Endothelial cell of umbilical vein (primary cell): ENCODE data around the gene CAMSAP1. TPM values are rescaled to one million over a fixed set of nuclear protein-coding genes. Genes with fewer than 3 reads are reported as not detected.

Experiments used
- BruUV-seq: library from RNA; stranded (reverse); fragments of 400-500 nt; replicated peaks from 2 replicates; lab custom pipeline; 2021; lab: Mats Ljungman, UMichigan
- CTCF ChIA-PET: fragments of 300-600, 350-600 bp; sonication (Branson Sonifier 250); formaldehyde crosslinking; loops from one replicate; lab custom pipeline; 2021; ENCODE audit warnings: antibody characterized with exemption, inconsistent platforms; lab: Charles Lee
- POLR2A ChIA-PET: fragments of 300-600, 350-600 bp; sonication (Branson Sonifier 250); formaldehyde crosslinking; loops from one replicate; lab custom pipeline; 2021; ENCODE audit warnings: antibody characterized with exemption, inconsistent platforms; lab: Charles Lee
- DNase-seq: peaks from one replicate; pipeline ENCODE4 v3.0.0-alpha.2; 2011; ENCODE audit warnings: low read depth, low spot score
- FAIRE-seq: peaks from 2 replicates; lab custom pipeline; 2011; peaks lifted over from hg19 to GRCh38; lab: Jason Lieb, UNC
- H2AFZ ChIP-seq: 2 replicates; pipeline ENCODE4 v1.6.0; 2012; ENCODE audit warnings: low read depth, low read length, control low read depth, inconsistent platforms
- H3K27ac ChIP-seq: 2 replicates; pipeline ENCODE4 v1.5.1; 2011; ENCODE audit warnings: low read depth, mild to moderate bottlenecking, control low read depth, low read length, moderate library complexity; ENCODE audit not compliant: insufficient read depth
- H3K27me3 ChIP-seq, 2 experiments: 2 replicates each; pipeline versions ENCODE4 v1.6.0 to v1.6.1; 2011; ENCODE audit warnings: low read length in 2 of 2, mixed read lengths in 1 of 2; ENCODE audit not compliant: control insufficient read depth in 2 of 2, insufficient read depth in 2 of 2
- H3K36me3 ChIP-seq, 2 experiments: 2 replicates in 1 of 2; 3 replicates in 1 of 2; pipeline ENCODE4 v1.5.1; 2011; ENCODE audit warnings: low read length in 2 of 2, mild to moderate bottlenecking in 1 of 2, moderate library complexity in 1 of 2; ENCODE audit not compliant: control insufficient read depth in 2 of 2, insufficient read depth in 2 of 2; ENCODE audit errors: extremely low read depth in 1 of 2
- H3K4me1 ChIP-seq: 3 replicates; pipeline ENCODE4 v1.5.1; 2011; ENCODE audit warnings: mild to moderate bottlenecking, low read length; ENCODE audit not compliant: control insufficient read depth, insufficient read depth; ENCODE audit errors: extremely low read depth
- H3K4me2 ChIP-seq: 2 replicates; pipeline ENCODE4 v1.6.1; 2011; ENCODE audit warnings: low read length, control low read depth, mixed read lengths; ENCODE audit not compliant: insufficient read depth
- H3K4me3 ChIP-seq, 3 experiments: fragments of 200-600 bp in 1 of 3; sonication (generic), shearing (Covaris generic) in 1 of 3; replicated peaks in 1 of 3; 2 replicates each; pipeline ENCODE4 v1.5.1; 2011 to 2016; ENCODE audit warnings: control low read depth in 3 of 3, low read length in 3 of 3, mild to moderate bottlenecking in 2 of 3, inconsistent platforms in 1 of 3, low read depth in 1 of 3, moderate library complexity in 1 of 3; ENCODE audit not compliant: insufficient read depth in 1 of 3
- H3K79me2 ChIP-seq: 2 replicates; pipeline ENCODE4 v1.6.0; 2012; ENCODE audit warnings: low read length, inconsistent platforms; ENCODE audit not compliant: control insufficient read depth, insufficient read depth
- H3K9ac ChIP-seq: replicated peaks from 2 replicates; pipeline ENCODE3; 2011; ENCODE audit warnings: low read length, control low read depth; ENCODE audit not compliant: insufficient read depth; ENCODE audit errors: extremely low read depth
- H3K9me1 ChIP-seq: replicated peaks from 3 replicates; pipeline ENCODE4 v1.6.0; 2011; ENCODE audit warnings: mild to moderate bottlenecking, low read length; ENCODE audit not compliant: control insufficient read depth, insufficient read depth; ENCODE audit errors: extremely low read depth
- H3K9me3 ChIP-seq: replicated peaks from 2 replicates; pipeline ENCODE4 v1.5.1; 2012; ENCODE audit warnings: low read length, inconsistent platforms; ENCODE audit not compliant: control insufficient read depth, insufficient read depth
- H4K20me1 ChIP-seq: replicated peaks from 2 replicates; pipeline ENCODE3; 2011; ENCODE audit warnings: mild to moderate bottlenecking, low read length; ENCODE audit not compliant: control insufficient read depth, insufficient read depth; ENCODE audit errors: extremely low read depth
- CTCF ChIP-seq, 2 donors: IDR thresholded peaks; 1 replicate in 1 of 2; 2 replicates in 1 of 2; pipeline ENCODE4 v1.5.1; 2011; ENCODE audit warnings: low read length in 2 of 2, mild to moderate bottlenecking in 2 of 2, moderate library complexity in 2 of 2, control low read depth in 1 of 2, inconsistent platforms in 1 of 2, low read depth in 1 of 2; ENCODE audit not compliant: insufficient read depth in 1 of 2; ENCODE audit errors: extremely low read depth in 1 of 2
- EZH2 ChIP-seq: IDR thresholded peaks from 2 replicates; pipeline ENCODE4 v1.6.1; 2012; ENCODE audit warnings: borderline replicate concordance, low read depth, mild to moderate bottlenecking, moderate library complexity, low read length, inconsistent platforms; ENCODE audit not compliant: severe bottlenecking
- FOS ChIP-seq: IDR thresholded peaks from 2 replicates; pipeline ENCODE4 v1.6.1; 2011; ENCODE audit warnings: mild to moderate bottlenecking, low read length, moderate library complexity, borderline replicate concordance; ENCODE audit not compliant: insufficient read depth
- GATA2 ChIP-seq: IDR thresholded peaks from 2 replicates; pipeline ENCODE4 v1.7.0; 2011; ENCODE audit warnings: low read depth, mild to moderate bottlenecking, moderate library complexity, mixed read lengths, low read length; ENCODE audit not compliant: insufficient read length, insufficient read depth
- JUN ChIP-seq: IDR thresholded peaks from 2 replicates; pipeline ENCODE4 v1.6.1; 2011; ENCODE audit warnings: borderline replicate concordance, low read depth; ENCODE audit not compliant: insufficient read length, insufficient read depth
- MYC ChIP-seq: IDR thresholded peaks from one replicate; pipeline ENCODE4 v1.6.1; 2011; ENCODE audit warnings: mild to moderate bottlenecking, low read depth, low read length
- POLR2A ChIP-seq: IDR thresholded peaks from 2 replicates; pipeline ENCODE4 v1.6.1; 2012; ENCODE audit warnings: low read depth, mild to moderate bottlenecking, control low read depth, low read length
- POLR2AphosphoS5 ChIP-seq: IDR thresholded peaks from 2 replicates; pipeline ENCODE4 v1.6.1; 2012; ENCODE audit warnings: low read depth, mild to moderate bottlenecking, control low read depth, low read length, moderate library complexity; ENCODE audit not compliant: insufficient read depth
- dilution Hi-C: fragments of 300-500 bp; cut with MboI; formaldehyde crosslinking; loops from one replicate; pipeline ENCODE4 v1.15.0; 2019; ENCODE audit warnings: low sequenced_read_pairs; ENCODE audit not compliant: extremely low pct_ligation_motif_present
- intact Hi-C: fragments of 100-400 bp; cut with micrococcal nuclease; formaldehyde crosslinking; loops from one replicate; pipeline ENCODE4 v1.10.0; 2022
- polyA plus RNA-seq, 4 experiments: library from polyadenylated mRNA; depleted of rRNA in 3 of 4; stranded (reverse) in 3 of 4; unstranded in 1 of 4; fragments of >200 nt; gene quantifications; 2 replicates each; pipeline versions ENCODE4 v1.2.1 to v1.2.3, GENCODE V29; 2011 to 2012; ENCODE audit warnings: missing spikeins in 1 of 4
- total RNA-seq: library from RNA; stranded (reverse); gene quantifications from 2 replicates; pipeline ENCODE4 v1.2.3, GENCODE V29; 2021
- TF ChIP-seq, protein P1 (sequence below): IDR thresholded peaks from 2 replicates; pipeline ENCODE4 v1.6.1; 2011; ENCODE audit not compliant: insufficient read depth, insufficient read length

Gene CAMSAP1
- total and polyA plus RNA-seq, 2 donors (not counting 3 experiments of a cell fraction or from before 2014, with no cell fraction given): 8.1 to 25.5 TPM

- H3K36me3 ChIP-seq: peaks cover 7 to 26% of the 10 kb centered on the region in 2 experiments
- no peak overlapping the region for H3K4me3 ChIP-seq
- DNase-seq: no peak
- no peak overlapping the region for H3K27ac ChIP-seq
- TF ChIP-seq MYC (no peak), JUN (no peak), GATA2 (no peak), CTCF (IDR thresholded peaks at IDR 0.05; ENCODE audit: extremely low read depth in 1 of 2, insufficient read depth in 1 of 2, low read depth in 1 of 2, low read length in 2 of 2) (no peak), FOS (no peak), POLR2A (no peak), EZH2 (no peak), POLR2AphosphoS5 (no peak)
- TF ChIP-seq, protein P1, sequence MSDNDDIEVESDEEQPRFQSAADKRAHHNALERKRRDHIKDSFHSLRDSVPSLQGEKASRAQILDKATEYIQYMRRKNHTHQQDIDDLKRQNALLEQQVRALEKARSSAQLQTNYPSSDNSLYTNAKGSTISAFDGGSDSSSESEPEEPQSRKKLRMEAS: no peak
- no peaks in the 10 kb centered on the region for H3K9me3 ChIP-seq
- H4K20me1 ChIP-seq: no peaks in the 10 kb centered on the region
- intact Hi-C loops (no loop called here), dilution Hi-C loops (no loop called here)
- no peak overlapping the region for H3K4me2 ChIP-seq
- FAIRE-seq: no peak
- ChIA-PET CTCF (no interaction called here), POLR2A (no interaction called here)
- no TSS peak for BruUV-seq
- H3K9me1 ChIP-seq: no peaks in the 10 kb centered on the region
- no peaks in the 10 kb centered on the region for H3K4me1 ChIP-seq
- H2AFZ ChIP-seq: no peak overlapping the region
- no peak overlapping the region for H3K9ac ChIP-seq
- no peaks in the 10 kb centered on the region for H3K79me2 ChIP-seq
- H3K27me3 ChIP-seq: no peaks in the 10 kb centered on the region
Measured at GRCh38 chr9:135948968-135949367, 41.6 kb upstream of the CAMSAP1 start.
